ENCODE results near the gene ATF3.
"Not testable (repeated sequence)": the region's sequence is repeated elsewhere in the genome, so short reads cannot be mapped to it uniquely, and the experiment has no call there.

The ATF3 gene

GRCh38 chr1:212629450-212630157 lies 21.0 kb downstream of the ATF3 start:
- no peak for DNase-seq

DNA sequence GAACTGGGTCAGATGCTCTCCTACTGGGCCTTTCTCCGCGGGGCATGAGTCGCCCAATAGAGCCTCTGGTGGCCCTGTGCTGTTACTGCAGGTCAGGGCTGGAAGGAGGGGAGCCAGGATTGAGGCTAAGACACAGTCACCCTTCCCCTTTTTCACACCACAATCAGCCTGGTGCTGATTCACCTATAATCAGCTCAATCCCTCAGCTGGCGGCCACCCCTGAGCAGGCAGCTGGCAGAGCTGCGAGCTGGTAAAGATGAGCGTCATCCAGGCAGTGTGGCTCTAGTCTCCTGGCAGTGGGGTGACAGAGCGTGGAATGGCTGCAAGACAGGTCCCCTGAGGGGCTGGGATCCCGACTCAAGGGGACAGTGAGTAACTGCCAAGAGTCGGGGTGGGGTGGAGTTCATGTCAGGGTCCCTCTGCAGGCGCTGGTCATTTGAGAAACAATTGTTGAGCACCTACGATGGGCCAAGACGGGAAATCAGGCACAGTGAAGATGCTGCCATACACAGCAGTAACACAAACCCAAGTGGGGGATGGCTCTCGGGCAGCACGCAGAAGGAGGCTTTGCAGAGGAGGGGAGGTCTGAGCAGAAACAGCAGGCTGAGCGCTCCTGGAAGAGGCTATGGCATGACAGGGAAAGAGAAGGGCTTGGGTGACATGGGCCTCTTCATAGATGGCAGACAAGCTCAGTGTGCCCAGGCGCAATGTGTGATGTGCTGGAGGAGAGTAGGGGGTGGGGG lies 21.8 kb downstream of the ATF3 start:
- DNase-seq: peak; percentile 67 to 68

GRCh38 chr1:212633161-212633560 lies 24.6 kb downstream of the ATF3 start:
- no peak for DNase-seq

DNA sequence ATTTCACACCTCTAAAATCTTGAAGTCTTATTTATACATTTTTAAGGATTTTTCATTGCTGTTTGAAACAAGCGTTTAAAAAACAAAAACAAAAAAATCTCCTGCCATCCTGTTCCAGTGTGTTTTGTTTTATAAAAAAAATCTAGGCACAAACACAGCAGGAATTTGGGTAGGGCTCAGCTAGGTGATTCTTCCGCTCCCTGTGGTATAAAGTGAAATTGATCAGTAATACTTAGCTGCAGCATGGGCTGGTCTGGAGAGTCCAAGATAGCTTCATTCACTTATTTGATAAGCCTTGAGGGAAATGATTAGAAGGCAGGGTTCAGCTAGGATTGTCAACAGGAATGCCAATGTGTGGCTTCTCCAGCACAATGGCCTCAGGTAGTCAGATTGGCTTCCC lies 25.7 kb downstream of the ATF3 start:
- DNase-seq: no peak

- no peak for DNase-seq
Observed at GRCh38 chr1:212635141-212635631, 26.6 kb downstream of the ATF3 start.

- DNase-seq: no peak
Observed at GRCh38 chr1:212637902-212638301, 29.3 kb downstream of the ATF3 start.

DNA sequence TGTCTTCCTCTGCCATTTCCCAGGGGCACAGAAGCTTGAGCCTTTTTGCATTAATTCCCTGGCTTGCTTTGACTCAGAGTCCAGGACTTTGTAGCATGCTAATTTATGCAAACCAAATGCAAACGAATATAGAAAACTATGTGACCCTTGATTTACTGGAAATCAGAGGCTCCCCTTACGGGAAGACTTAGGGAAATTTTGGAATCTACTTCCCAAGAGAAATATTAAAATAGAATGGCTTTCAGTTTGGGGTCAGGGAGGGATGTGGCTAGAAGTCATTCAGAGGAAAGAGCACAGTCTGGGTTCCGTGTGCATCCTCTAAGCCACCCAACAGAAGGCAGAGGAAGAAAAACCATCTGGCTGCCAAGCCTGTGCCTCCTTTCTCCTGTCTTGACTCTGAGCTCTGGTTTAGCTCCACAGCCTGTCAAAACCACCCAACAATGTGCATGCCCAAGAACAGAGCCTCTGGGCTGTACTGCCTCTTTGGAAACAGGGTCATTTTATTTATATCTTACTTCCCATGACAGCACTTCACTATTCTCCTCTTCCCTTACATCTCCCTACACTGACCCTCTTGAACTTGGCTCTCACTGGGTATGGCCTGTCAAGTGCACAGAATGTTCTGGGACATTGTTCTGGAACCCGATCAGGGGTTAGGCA lies 30.1 kb downstream of the ATF3 start:
- DNase-seq: no peak

GRCh38 chr1:212639524-212639923 lies 31.0 kb downstream of the ATF3 start:
- not testable (repeated sequence) for DNase-seq

GRCh38 chr1:212640223-212640878 lies 31.8 kb downstream of the ATF3 start:
- DNase-seq: no peak

DNA sequence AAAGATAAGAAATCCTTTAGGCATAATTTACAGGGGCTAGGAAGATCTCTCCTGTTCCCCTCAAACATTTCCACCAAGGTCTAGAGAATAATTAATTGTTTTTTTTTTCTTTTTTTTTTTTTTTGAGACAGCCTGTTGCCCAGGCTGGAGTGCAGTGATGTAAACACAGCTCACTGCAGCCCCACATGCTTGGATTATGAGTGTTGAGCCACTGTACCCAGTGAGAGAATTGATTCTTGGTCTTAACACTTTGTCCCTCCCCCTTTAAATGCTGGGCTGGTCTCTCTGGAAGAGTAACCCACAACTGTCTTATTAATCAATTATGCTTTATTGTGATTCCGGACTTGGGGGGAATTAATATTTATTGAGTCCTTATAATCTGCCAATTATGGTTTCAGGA lies 33.4 kb downstream of the ATF3 start:
- DNase-seq: no peak

DNA sequence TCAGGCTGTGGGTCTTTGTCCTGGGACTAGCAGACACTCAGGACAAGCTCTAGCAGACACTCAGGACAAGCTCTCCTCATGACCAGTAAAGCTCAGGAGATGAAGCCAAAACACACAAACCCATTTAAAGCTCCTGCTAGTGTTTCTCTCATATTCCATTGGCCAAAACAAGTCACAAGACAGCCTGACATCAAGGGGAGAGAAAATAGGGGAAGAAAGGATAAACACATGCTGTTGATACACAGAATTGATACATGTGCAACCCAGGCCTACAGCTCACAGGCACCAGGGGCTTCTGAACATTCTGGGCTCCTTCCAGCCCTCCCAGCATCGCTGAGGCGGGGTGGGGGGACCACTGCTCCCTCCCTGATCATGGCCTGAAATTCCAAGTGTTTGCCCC lies 35.3 kb downstream of the ATF3 start:
- no peak for DNase-seq

DNA sequence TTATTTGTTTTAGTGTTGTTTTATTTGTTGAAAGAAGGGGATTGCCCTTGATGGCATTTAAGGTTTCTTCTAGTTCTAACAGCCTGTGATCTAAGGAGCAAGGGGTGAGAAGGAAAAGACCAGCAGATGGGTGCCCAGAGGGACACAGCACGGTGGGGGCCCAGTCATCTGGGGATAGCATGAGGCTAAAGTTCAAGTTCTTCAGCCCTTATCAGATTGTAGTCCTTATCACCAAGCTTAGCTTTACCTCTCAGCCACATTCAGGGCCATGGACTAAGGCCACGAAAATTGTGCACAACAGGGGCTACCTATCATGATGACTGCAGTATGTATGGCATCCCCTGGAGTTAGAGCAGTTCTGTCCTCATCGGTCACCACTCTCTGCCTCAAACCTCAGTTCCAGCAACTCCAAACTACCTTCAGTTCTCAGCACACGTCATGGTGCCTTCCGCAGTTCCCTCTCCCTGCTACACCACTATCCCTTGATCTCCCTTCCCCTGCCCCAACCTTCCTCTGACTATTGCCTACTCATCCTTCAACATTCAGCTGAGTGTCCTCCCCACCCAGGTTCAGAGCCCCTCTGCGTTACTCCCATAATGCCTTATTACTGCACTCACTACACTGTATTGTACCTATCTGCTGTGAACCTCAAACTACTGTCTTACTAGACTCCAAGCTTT lies 36.4 kb downstream of the ATF3 start:
- no peak for DNase-seq

DNA sequence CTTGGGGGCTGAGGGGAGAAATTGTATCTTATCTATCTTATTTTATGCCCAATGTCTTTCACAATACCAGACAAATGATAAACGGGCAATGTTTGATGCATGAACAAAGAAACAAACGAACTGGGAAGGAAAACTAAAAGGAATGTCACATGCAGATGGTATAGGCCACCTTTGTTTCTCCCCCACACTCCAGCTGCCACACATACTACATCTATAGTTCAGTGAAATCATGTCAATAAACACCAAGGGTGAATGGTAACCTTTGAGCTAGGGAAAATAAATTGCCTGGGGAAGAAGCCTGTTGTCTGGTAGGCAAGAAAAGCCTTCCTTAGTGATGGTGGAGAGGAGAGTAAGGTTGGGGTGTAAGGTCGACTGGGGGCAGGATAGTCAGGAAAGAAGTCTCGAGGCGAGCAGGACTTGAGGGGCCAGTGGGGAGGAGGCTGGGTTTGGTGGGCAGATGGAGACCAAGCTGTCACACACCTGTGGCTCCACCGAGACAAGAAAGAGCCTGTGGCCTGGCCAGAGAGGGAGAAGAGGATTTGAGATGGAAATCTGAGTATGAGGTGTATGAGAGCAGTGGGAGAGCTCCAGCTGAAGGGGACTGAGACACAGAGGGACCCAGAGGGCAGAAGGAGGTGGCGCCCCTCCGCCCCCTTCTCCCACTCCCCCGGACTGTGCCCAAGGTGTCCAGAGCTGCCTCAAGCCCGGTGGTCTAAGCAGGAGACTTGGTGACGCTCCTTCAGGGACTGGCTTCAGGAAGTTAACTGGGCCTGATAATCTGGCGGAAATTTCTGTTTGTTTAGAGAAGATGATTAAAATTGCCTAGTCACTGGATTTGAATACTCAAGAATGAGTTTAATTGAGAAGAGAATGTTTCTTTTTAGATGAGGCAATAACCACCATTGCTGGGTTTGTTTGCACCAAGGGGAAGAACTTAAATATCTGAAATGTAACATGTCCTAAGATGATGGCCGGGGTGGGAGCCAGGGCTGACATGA lies 37.3 kb downstream of the ATF3 start:
- DNase-seq: no peak

DNA sequence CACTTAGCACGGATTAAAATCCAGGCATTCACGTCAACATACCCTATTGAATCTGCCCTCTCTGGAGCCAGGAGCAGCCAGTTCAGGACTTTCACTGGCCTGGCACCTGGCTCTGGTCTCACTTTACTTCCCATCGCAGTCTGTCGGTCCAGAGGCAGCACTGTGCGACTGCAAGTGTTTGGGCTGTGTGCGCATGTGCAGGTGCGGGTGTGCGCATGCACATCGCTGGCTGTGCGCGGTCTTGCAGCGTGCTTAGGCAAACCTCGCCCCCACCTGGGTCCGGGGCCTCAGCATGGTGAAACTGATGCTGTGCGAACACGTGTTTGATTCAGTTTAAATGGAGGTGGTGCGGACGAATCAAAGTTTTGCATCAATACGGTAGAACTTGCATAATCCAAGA lies 38.0 kb downstream of the ATF3 start:
- no peak for DNase-seq

GRCh38 chr1:212647004-212647403 lies 38.4 kb downstream of the ATF3 start:
- DNase-seq: no peak

- no peak for DNase-seq
Observed at GRCh38 chr1:212648431-212648830, 39.9 kb downstream of the ATF3 start.

GRCh38 chr1:212649020-212649419 lies 40.5 kb downstream of the ATF3 start:
- DNase-seq: no peak

DNA sequence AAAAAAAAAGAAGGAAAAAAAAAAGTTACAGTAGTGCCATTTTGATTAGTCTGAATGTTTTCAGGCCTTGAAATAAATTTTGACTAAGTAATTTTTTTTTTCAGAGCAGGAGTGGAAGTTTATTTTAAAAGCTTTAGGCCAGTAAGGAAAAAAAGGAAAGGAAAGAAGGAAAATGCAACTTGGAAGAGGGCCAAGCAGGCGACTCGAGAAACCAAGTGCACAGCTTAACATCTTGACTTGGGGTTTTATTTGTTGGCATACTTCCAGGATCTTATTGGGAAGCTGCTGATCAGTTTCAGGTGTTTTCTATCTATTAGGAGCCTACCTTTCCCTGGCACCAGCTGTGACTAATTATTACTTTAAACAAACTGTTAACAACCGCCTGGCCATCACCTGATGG lies 41.7 kb downstream of the ATF3 start:
- no peak for DNase-seq

DNA sequence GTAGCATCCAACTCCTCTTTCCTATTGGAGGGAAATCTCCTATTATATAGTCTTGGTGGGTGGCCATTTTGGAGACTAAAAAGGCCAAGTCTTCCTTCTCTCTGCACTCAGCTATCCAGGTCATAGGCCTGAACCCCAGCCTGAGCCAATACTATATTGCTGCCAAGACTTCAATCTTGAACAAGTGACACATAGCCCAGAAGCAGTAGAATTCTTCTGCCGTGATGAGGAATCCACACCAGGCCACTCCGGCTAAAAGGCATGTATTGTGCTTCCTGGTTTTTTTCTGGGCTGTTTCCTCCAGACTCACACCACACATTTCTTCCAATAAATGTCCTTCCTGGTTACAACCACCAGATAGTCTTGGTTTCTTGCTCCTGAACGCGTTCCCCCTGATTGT lies 43.0 kb downstream of the ATF3 start:
- no peak for DNase-seq

DNA sequence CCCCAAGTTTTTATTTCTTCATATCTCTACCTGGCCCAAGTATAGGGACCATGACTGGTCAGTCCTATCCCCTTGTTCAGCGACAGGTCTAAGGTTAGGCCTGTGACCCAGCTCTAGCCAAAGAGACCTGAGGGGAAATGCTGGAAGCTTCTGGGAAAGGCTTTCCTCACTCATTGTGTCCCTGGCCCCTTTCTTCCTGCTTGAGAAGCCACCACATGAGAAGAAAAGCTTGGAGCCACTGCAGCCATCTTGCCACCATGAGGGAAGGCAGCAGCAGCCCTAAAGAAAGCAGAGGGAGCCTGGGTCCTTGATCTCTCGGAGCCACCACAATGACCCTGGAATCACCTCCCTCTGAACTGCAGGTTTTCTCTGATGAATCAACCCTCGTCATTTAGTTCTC lies 43.4 kb downstream of the ATF3 start:
- no peak for DNase-seq

GRCh38 chr1:212652609-212653008 lies 44.0 kb downstream of the ATF3 start:
- DNase-seq: no peak
